WI38 (cell line): ENCODE data around the gene TLN1.

Experiments used
- H3K4me3 ChIP-seq: 2 replicates; pipeline ENCODE4 v1.5.1; 2011; ENCODE audit warnings: low read depth, mild to moderate bottlenecking, control low read depth, low read length
- CTCF ChIP-seq: IDR thresholded peaks from 2 replicates; pipeline ENCODE4 v1.5.1; 2012; ENCODE audit warnings: low read depth, mild to moderate bottlenecking, control low read depth, low read length

TLN1 gene

GRCh38 chr9:35697486-35697885, 34.5 kb downstream of the TLN1 start:
- TF ChIP-seq CTCF, result no peak
- no peak overlapping the region for H3K4me3 ChIP-seq

GRCh38 chr9:35696520-35697215, 35.3 kb downstream of the TLN1 start:
- H3K4me3 ChIP-seq, result no peak overlapping the region
- peak; percentile 90 for TF ChIP-seq CTCF

- no peak for TF ChIP-seq CTCF
- no peak overlapping the region for H3K4me3 ChIP-seq
Measured at GRCh38 chr9:35695943-35696401, 36.0 kb downstream of the TLN1 start.

GRCh38 chr9:35691757-35692301, 40.2 kb downstream of the TLN1 start:
- no peak for TF ChIP-seq CTCF
- H3K4me3 ChIP-seq, result no peak overlapping the region

- H3K4me3 ChIP-seq, result peak overlapping the region; percentile 100
- TF ChIP-seq CTCF, result no peak
Measured at GRCh38 chr9:35691334-35691650, 40.7 kb downstream of the TLN1 start.

- no peak for TF ChIP-seq CTCF
- peak overlapping the region; percentile 100 for H3K4me3 ChIP-seq
Measured at GRCh38 chr9:35690614-35691333, 41.2 kb downstream of the TLN1 start.

GRCh38 chr9:35690294-35690613, 41.7 kb downstream of the TLN1 start:
- peak overlapping the region; percentile 100 for H3K4me3 ChIP-seq
- no peak for TF ChIP-seq CTCF
